ENCODE results near the gene BCDIN3D. TPM values are rescaled to one million over a fixed set of nuclear protein-coding genes. Genes with fewer than 3 reads are reported as not detected.

BCDIN3D gene
- total and polyA plus RNA-seq, 5 donors = 2.2 to 3.6 (median 3.1) TPM

DNA sequence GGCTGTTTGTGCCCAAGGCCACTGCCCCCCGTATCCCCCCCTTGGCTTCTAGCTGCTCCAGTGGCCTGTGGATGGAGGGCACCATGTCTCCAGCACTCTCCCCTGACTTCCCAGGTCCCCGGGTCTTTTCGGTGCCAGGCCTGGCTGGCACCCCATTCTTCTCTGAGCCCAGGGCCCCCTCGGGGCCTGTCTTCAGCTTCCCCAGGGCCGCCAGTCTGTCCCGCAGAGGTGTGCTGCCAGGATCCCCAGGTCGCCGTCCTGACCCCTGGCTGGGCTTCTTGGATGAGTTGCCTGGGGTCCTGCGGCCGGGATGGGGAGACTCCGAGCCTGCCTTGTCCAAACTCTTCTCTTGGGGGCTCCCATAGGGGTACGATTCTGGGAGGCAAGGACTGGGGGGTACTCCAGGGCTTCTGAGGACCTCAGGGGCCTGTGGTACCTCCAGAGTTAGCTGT, 47.2 kb downstream of the BCDIN3D start:
- Histone ChIP-seq H3K4me3 (ENCODE audit: low read length) (no peak overlapping the region), H3K4me1 (ENCODE audit: control insufficient read depth, insufficient read depth, low read length) (peaks cover under 1% of the 10 kb centered on the region), H3K27ac (ENCODE audit: low read length) (no peak overlapping the region), H3K27me3 (ENCODE audit: control insufficient read depth, insufficient read depth) (no peaks in the 10 kb centered on the region), H3K9me3 (ENCODE audit: control insufficient read depth, low read length) (no peaks in the 10 kb centered on the region)
- intact Hi-C loops (cut with DNase I) = no loop called here
- 90% methylated on average over 12 of the region's 12 CpGs for WGBS
- ATAC-seq (no peak), DNase-seq (no peak)

DNA sequence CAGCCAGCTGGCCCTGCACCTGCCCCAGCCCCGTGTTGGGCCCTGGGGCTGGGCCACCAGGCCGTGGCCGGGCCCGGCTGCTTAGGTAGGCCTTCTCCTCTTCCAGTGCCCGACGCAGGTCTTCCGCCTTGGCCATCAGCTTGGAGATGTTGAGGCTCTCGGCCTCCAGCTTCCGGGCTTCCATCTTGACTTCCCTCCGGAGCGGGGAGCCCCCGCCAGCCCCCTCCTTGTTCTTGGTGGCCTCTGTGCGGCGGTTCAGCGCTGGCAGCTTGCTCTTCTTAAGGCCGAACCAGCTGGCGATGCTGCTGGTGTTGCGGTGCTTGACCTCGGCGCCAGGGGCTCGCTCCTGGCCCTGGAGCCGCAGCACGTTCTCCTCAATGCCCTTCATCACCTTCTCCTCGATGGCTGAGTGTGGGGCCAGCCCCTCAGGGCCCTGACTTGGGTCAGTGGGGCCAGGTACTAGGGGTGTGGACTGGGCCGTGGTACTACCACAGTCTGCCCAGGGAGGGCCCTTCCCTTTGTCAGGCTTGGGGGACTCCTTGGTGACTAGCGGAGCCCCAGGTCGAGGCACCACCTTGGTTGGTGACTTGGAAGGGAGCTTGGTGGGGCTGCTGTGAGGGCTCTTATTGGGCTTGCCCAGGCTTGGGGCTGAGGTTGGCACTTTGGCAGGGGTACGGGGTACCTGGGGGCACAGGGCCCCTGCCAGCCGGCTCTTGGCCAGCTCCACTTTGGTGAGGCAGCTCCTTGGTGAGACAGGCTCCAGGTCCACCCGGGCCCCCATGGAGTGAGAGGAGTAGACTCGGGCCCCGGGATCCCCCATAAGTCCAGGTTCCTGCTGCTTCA, 47.9 kb downstream of the BCDIN3D start:
- peak in 1 of 3 donors; percentile 55 for DNase-seq
- 91% methylated on average over 32 of the region's 32 CpGs for WGBS
- intact Hi-C loops (cut with DNase I) = no loop called here

DNA sequence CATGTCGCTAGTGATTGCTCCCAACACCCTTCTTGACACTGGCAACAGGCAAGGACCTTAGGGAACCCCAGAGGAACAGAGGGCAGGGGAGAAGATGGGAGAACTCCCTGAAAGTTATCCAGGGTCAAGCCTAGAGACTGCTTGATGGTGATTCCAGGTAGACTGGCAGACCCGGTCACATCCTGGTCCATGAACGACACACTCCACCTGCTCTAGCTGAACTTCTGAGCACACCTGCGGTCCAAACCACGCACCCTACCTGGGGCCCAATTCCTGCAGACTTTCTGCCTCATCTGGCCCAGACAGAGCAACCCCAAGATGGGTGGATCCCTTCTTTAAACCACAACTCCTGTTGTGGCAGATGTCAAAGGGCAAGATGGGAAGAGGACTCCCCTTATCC, 48.9 kb downstream of the BCDIN3D start:
- no peaks in the 10 kb centered on the region for H3K27me3 ChIP-seq (ENCODE audit: control insufficient read depth, insufficient read depth)
- DNase-seq (no peak), ATAC-seq (no peak)
- H3K4me1 ChIP-seq (ENCODE audit: control insufficient read depth, insufficient read depth, low read length) = no peaks in the 10 kb centered on the region
- no peaks in the 10 kb centered on the region for H3K9me3 ChIP-seq (ENCODE audit: control insufficient read depth, low read length)
- no peak overlapping the region for H3K27ac ChIP-seq (ENCODE audit: low read length)
- no peak overlapping the region for H3K4me3 ChIP-seq (ENCODE audit: low read length)
- WGBS = 91% methylated on average over 5 of the region's 5 CpGs
- intact Hi-C loops (cut with DNase I) = no loop called here

More for the DNA sequence above, 47.9 kb downstream of the BCDIN3D start:
- Histone ChIP-seq H3K4me1 (ENCODE audit: control insufficient read depth, insufficient read depth, low read length) (no peaks in the 10 kb centered on the region), H3K27me3 (ENCODE audit: control insufficient read depth, insufficient read depth) (no peaks in the 10 kb centered on the region), H3K9me3 (ENCODE audit: control insufficient read depth, low read length) (no peaks in the 10 kb centered on the region), H3K27ac (ENCODE audit: low read length) (no peak overlapping the region), H3K4me3 (ENCODE audit: low read length) (no peak overlapping the region)
- peak in 1 of 2 donors; percentile 3 for ATAC-seq

DNA sequence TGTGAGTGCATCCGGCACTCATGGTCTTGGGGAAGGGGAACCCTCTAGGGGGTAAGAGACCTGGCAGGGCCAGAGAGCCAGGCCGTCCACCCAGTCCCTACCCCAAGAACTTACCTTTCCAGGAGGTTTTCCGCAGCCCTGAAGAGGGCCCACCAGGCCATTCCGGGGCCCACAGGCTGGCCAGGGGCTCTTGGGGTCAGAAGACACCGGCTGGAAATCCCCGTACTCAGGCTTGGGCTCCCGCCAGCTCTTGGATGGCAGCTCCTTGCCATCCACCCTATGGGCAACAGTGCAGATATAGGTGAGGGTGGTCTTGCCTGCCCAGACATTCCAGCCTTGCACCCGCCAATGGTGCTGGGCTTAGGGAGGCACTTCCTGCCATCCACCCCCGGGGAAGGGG, 49.3 kb downstream of the BCDIN3D start:
- Histone ChIP-seq H3K4me3 (ENCODE audit: low read length) (no peak overlapping the region), H3K9me3 (ENCODE audit: control insufficient read depth, low read length) (no peaks in the 10 kb centered on the region), H3K27ac (ENCODE audit: low read length) (no peak overlapping the region), H3K4me1 (ENCODE audit: control insufficient read depth, insufficient read depth, low read length) (no peaks in the 10 kb centered on the region), H3K27me3 (ENCODE audit: control insufficient read depth, insufficient read depth) (no peaks in the 10 kb centered on the region)
- intact Hi-C loops (cut with DNase I) = no loop called here
- WGBS = 89% methylated on average over 9 of the region's 9 CpGs
- ATAC-seq = no peak
- DNase-seq = no peak

DNA sequence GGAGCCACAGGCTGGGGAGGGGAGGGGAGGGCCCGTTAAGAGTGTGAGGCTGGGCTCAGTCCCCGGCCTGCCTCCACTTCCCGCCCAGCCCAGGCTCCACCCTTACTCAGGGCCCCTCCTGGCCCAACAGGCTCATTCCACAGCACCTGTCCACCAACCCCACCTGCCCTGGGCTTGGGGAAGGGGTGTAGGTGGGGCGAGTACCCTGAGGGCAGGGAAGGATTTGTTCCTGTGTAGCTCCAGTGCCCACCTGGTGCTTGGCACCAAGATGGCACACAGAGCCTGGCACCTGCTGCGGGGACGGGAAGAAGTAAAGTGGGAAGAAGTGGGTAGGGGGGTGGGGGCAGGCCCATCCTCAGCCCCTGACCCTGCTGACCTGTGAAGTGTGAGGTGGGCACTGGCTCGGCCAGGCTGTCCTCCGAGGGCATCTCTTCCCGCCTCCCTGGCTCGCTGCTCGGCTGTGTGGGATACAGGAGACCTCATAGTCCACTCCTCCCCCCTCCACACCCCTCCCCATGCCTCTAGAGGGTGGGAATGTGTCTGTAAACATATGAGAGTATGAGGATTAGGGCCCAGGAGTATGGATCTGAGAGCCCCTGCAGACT, 49.8 kb downstream of the BCDIN3D start:
- Histone ChIP-seq H3K9me3 (ENCODE audit: control insufficient read depth, low read length) (no peaks in the 10 kb centered on the region), H3K27me3 (ENCODE audit: control insufficient read depth, insufficient read depth) (no peaks in the 10 kb centered on the region), H3K4me3 (ENCODE audit: low read length) (no peak overlapping the region), H3K4me1 (ENCODE audit: control insufficient read depth, insufficient read depth, low read length) (no peaks in the 10 kb centered on the region), H3K27ac (ENCODE audit: low read length) (no peak overlapping the region)
- ATAC-seq (peak in 1 of 2 donors; percentile 8), DNase-seq (no peak)
- WGBS = 83% methylated on average over 11 of the region's 11 CpGs
- intact Hi-C loops (cut with DNase I) = no loop called here

DNA sequence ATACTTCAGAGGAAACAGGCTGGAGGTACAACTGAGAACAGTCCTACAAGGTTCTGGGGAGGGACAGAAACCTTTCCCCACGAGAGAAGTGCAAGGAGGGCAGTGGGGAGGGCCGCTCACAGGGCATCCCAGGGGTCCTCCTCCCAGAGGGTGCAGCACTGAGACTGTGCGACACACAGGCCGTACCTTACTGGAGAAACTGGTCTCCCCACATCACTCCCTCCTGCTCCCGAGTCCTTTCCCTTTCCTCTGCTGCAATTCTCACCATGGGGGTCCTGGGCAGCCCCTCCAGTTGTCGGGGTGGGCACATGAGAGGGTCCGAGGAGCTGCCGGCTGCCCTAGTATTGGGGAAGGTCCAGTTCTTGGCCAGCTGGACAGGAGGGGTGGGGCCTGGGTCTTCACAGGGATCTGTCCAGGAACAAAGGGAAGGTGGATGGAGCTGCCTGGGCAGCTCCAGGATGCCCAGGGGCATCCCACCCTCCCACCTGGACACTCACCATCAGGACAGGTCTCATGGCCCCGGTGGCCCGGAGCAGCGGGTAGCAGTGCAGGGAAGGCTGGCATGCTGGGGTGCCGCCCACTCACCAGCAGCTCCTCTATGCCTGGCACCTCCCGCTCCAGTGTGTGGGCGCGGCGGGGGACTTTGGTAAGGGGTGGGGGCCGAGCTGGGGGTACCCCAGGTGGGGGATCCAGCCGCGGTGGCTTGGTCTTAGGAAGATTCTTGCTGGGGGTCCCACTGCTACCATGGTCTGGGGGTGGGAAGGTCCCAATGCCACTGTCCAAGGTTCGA, 50.5 kb downstream of the BCDIN3D start:
- no peak overlapping the region for H3K4me3 ChIP-seq (ENCODE audit: low read length)
- no peak for ATAC-seq
- no peak overlapping the region for H3K27ac ChIP-seq (ENCODE audit: low read length)
- no peaks in the 10 kb centered on the region for H3K27me3 ChIP-seq (ENCODE audit: control insufficient read depth, insufficient read depth)
- intact Hi-C loops (cut with DNase I) = no loop called here
- H3K4me1 ChIP-seq (ENCODE audit: control insufficient read depth, insufficient read depth, low read length) = no peaks in the 10 kb centered on the region
- 90% methylated on average over 20 of the region's 20 CpGs for WGBS
- DNase-seq = peak in 1 of 3 donors; percentile 57
- H3K9me3 ChIP-seq (ENCODE audit: control insufficient read depth, low read length) = no peaks in the 10 kb centered on the region

DNA sequence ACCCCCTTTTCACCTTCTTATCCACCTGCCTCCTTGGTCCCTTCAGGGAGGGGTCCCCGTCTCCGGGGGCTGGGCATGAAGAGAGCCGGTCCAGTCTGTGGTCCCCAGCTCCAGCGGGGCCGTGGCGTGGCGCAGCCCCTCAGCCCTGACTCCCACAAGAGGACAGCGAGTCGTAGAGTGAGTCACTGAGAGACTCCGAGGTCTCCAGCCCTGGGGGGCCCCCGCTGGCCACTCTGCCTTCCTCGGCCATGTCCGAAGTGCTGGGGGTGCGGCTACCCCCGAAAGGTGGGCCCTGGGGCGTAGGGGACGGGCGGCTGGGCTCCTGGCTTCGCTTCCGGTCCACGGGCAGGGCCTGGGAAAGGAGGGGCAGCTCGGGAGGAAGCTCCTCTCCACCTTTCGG, 51.2 kb downstream of the BCDIN3D start:
- Histone ChIP-seq H3K9me3 (ENCODE audit: control insufficient read depth, low read length) (no peaks in the 10 kb centered on the region), H3K4me1 (ENCODE audit: control insufficient read depth, insufficient read depth, low read length) (no peaks in the 10 kb centered on the region), H3K4me3 (ENCODE audit: low read length) (no peak overlapping the region), H3K27me3 (ENCODE audit: control insufficient read depth, insufficient read depth) (no peaks in the 10 kb centered on the region), H3K27ac (ENCODE audit: low read length) (no peak overlapping the region)
- intact Hi-C loops (cut with DNase I) = no loop called here
- WGBS = 90% methylated on average over 23 of the region's 23 CpGs
- peak in 1 of 2 donors; percentile 15 for ATAC-seq
- DNase-seq = no peak

DNA sequence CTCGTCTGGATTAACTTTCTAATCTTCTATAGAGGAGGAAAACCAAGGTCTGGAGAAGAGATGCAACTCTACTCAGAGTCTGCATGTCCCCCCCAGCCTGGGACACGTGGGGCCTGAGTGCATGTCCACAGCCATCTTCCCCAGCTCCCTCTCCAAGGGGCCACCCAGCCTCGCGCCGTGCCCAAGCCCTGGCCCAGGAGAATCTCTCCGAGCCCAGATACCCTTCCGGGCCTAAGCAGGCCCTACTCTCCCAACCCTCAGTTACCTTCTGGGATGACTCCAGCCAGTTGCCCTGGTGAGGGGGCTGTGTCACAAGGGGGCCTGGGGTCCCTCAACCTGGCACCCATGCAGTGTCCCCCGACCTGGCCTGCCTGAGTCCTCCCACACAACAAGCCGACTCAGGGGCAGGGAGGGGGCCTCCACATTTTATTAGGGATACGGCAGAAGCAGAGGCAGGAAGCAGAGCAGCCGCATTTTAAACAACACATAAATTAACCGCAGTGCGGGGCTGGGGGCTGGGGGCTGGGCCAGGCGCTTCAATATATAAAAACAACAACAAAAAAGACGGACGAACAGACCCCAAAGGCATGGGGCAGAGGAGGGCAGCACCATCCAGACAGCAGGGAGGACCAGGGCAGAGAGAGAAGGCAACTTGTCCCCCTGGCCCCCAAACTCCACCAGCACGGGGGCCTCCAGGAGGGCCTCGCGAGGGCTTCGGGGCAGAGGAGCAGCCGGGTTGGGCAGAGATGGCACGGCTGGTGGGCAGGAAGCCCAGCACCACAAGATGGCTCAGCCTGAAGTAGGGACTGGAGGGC, 52.0 kb downstream of the BCDIN3D start:
- Histone ChIP-seq H3K9me3 (ENCODE audit: control insufficient read depth, low read length) (no peaks in the 10 kb centered on the region), H3K4me3 (ENCODE audit: low read length) (no peak overlapping the region), H3K27me3 (ENCODE audit: control insufficient read depth, insufficient read depth) (no peaks in the 10 kb centered on the region), H3K27ac (ENCODE audit: low read length) (no peak overlapping the region), H3K4me1 (ENCODE audit: control insufficient read depth, insufficient read depth, low read length) (no peaks in the 10 kb centered on the region)
- intact Hi-C loops (cut with DNase I) = no loop called here
- 82% methylated on average over 22 of the region's 22 CpGs for WGBS
- ATAC-seq (no peak), DNase-seq (no peak)

DNA sequence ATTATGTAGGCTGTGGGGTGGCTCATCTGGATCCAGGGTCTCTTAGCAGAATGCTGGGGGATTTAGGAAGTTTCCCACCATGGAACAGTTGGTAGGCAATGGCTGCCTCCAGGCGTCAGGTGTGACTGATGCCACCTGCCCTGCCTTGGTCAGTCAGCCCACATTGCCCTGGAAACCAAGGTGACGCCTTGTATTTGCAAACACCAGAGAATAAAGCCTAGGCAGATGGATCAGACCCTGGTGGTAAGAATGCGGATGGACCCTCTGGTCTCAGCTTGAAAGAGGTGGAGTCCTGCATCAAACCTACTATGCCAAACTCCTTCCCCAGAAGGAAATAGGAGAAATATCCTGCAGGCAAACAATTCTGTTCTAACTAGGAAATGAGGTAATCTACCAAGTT, 52.9 kb downstream of the BCDIN3D start:
- Histone ChIP-seq H3K9me3 (ENCODE audit: control insufficient read depth, low read length) (no peaks in the 10 kb centered on the region), H3K27me3 (ENCODE audit: control insufficient read depth, insufficient read depth) (no peaks in the 10 kb centered on the region), H3K4me3 (ENCODE audit: low read length) (no peak overlapping the region), H3K27ac (ENCODE audit: low read length) (no peak overlapping the region), H3K4me1 (ENCODE audit: control insufficient read depth, insufficient read depth, low read length) (no peaks in the 10 kb centered on the region)
- ATAC-seq (no peak), DNase-seq (no peak)
- intact Hi-C loops (cut with DNase I) = no loop called here
- 73% methylated on average over 3 of the region's 3 CpGs for WGBS

DNA sequence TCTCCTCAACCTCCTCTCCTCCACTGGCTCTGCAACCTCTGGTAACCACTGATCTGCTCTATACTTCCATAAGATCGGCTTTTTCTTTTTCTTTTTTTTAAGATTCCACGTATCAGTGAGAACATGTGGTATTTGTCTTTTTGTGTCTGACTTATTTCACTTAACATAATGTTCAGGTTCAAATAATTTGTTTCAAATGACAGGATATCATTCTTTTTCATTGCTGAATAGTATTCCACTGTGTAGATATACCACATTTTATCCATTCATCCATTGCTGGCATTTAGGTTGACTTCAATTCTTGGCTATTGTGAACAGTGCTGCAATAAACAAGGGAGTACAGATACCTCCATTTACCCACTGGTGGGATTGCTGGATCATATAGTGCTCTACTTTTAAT, 55.2 kb downstream of the BCDIN3D start:
- DNase-seq (no peak), ATAC-seq (no peak)
- Histone ChIP-seq H3K27ac (ENCODE audit: low read length) (no peak overlapping the region), H3K4me1 (ENCODE audit: control insufficient read depth, insufficient read depth, low read length) (peaks cover 7% of the 10 kb centered on the region), H3K9me3 (ENCODE audit: control insufficient read depth, low read length) (no peaks in the 10 kb centered on the region), H3K4me3 (ENCODE audit: low read length) (no peak overlapping the region), H3K27me3 (ENCODE audit: control insufficient read depth, insufficient read depth) (no peaks in the 10 kb centered on the region)
- WGBS = 97% methylated on average over 2 of the region's 2 CpGs
- intact Hi-C loops (cut with DNase I) = no loop called here
